ENCODE data around the gene SAE1.

- TF ChIP-seq CTCF (IDR thresholded peaks at IDR 0.05) (no peak), EZH2phosphoT487 (IDR thresholded peaks at IDR 0.05) (no peak)
Observed at GRCh38 chr19:47228937-47229675, 98.5 kb downstream of the SAE1 start.
